ENCODE results near the gene PDE6C. TPM values are rescaled to one million over a fixed set of nuclear protein-coding genes. Genes with fewer than 3 reads are reported as not detected.

PDE6C gene
- polyA plus RNA-seq, 1 of the 3 experiments (the other 2 are of a cell fraction), result not detected

DNA sequence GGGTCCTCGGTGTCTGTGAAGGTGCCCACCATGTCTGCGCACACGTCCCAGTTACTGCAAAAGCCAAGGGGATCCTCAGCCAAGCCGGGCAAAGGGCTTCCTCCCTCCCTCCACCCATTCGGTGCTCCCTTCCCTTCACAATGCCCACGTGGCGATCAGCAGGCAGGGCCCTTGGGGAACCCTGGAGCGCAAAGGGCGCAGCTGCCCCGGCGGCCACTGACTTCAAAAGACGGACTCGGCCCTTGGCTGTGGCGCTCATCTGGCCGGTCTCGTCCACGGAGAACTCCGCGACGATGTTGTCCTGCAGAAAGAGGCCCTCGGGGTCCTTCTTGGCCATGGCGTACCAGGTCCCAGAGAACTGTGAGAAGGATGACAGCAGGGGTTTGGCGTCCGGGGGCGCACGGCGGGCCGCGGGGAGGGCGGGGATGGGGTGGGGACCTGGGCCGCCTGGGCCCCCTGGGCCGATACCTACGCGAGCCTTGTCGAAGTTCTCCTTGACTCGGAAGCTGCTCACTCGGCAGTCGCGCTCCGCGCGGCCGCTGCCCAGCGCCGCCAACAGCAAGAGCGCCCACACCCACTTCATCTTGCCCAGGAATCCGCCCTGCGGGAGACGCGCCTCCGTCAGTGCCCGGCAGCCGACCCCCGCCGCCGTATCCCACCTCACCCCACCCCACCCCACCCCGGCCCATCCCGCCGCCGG, 11.7 kb upstream of the PDE6C start (continued):
- TF ChIP-seq, protein P1, sequence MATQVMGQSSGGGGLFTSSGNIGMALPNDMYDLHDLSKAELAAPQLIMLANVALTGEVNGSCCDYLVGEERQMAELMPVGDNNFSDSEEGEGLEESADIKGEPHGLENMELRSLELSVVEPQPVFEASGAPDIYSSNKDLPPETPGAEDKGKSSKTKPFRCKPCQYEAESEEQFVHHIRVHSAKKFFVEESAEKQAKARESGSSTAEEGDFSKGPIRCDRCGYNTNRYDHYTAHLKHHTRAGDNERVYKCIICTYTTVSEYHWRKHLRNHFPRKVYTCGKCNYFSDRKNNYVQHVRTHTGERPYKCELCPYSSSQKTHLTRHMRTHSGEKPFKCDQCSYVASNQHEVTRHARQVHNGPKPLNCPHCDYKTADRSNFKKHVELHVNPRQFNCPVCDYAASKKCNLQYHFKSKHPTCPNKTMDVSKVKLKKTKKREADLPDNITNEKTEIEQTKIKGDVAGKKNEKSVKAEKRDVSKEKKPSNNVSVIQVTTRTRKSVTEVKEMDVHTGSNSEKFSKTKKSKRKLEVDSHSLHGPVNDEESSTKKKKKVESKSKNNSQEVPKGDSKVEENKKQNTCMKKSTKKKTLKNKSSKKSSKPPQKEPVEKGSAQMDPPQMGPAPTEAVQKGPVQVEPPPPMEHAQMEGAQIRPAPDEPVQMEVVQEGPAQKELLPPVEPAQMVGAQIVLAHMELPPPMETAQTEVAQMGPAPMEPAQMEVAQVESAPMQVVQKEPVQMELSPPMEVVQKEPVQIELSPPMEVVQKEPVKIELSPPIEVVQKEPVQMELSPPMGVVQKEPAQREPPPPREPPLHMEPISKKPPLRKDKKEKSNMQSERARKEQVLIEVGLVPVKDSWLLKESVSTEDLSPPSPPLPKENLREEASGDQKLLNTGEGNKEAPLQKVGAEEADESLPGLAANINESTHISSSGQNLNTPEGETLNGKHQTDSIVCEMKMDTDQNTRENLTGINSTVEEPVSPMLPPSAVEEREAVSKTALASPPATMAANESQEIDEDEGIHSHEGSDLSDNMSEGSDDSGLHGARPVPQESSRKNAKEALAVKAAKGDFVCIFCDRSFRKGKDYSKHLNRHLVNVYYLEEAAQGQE (IDR thresholded peaks at IDR 0.05; ENCODE audit: low read depth, low read length), result no peak

DNA sequence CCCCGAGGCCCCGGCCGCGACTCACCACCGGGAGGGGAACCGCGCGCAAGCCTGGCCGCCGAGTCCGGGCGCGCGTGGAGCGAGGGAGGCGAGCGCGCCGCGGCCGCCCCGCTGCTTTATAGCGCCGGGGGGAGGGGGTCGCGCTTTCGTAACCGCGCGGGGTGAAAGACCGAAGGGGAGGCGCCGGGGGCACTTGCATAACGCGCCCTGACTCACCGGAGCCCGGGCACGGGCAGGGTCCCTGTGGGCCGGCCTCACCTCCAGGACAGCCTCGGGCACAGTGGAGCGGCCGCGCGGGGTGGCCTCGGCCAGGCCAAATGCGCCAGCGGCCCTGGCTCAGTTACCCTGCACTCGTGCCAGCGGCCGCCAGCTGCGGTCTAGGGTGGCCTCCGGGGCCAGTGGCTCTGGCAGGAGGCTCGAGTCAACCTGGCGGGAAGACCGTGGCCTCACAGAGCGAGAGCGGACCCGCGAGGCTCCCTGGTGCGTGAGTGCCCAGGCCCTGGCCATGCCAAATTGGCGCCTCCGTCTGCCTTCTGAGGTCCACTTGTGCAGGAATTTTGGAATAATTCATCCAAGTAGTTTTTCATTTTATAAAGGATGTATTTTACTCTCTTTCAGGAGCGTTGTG, 11.1 kb upstream of the PDE6C start, which contains the start of gene RBP4:
Gene RBP4, minus strand, starts transcription at position 90 of the 628 bp plus-strand sequence. CDS start 207 bp downstream, outside the sequence.
- H3K79me2 ChIP-seq (ENCODE audit: insufficient read depth), result no peaks in the 10 kb centered on the region
- no peaks in the 10 kb centered on the region for H3K9me2 ChIP-seq
- peaks cover 0 to 5% of the 10 kb centered on the region in 2 experiments; a peak in 1 of 4 replicates for H3K4me1 ChIP-seq (ENCODE audit: control insufficient read depth in 1 of 2, insufficient read depth in 2 of 2, low read depth in 1 of 2, low read length in 1 of 2)
- 0% methylated on average over 7 of the region's 63 CpGs for WGBS (ENCODE audit: low lambda C conversion rate)
- no peaks in the 10 kb centered on the region for H4K20me1 ChIP-seq (ENCODE audit: insufficient read depth)
- TF ChIP-seq FOXJ3 (CRISPR knock-in tag; IDR thresholded peaks at IDR 0.05) (no peak), ELF1 (IDR thresholded peaks at IDR 0.05) (no peak), GATA2 (CRISPR knock-in tag; IDR thresholded peaks at IDR 0.05) (no peak), TAF1 (IDR thresholded peaks at IDR 0.05; ENCODE audit: borderline replicate concordance, low read depth, low read length) (no peak), JUND (IDR thresholded peaks at IDR 0.05) (no peak), SMC3 (IDR thresholded peaks at IDR 0.05; ENCODE audit: low read depth, low read length) (no peak), SIN3A (IDR thresholded peaks at IDR 0.05; ENCODE audit: borderline replicate concordance, low read depth, low read length) (no peak)
- TF ChIP-seq, protein P2, sequence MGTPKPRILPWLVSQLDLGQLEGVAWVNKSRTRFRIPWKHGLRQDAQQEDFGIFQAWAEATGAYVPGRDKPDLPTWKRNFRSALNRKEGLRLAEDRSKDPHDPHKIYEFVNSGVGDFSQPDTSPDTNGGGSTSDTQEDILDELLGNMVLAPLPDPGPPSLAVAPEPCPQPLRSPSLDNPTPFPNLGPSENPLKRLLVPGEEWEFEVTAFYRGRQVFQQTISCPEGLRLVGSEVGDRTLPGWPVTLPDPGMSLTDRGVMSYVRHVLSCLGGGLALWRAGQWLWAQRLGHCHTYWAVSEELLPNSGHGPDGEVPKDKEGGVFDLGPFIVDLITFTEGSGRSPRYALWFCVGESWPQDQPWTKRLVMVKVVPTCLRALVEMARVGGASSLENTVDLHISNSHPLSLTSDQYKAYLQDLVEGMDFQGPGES (IDR thresholded peaks at IDR 0.05; ENCODE audit: low read depth, low read length), result no peak
- TF ChIP-seq, protein P3, sequence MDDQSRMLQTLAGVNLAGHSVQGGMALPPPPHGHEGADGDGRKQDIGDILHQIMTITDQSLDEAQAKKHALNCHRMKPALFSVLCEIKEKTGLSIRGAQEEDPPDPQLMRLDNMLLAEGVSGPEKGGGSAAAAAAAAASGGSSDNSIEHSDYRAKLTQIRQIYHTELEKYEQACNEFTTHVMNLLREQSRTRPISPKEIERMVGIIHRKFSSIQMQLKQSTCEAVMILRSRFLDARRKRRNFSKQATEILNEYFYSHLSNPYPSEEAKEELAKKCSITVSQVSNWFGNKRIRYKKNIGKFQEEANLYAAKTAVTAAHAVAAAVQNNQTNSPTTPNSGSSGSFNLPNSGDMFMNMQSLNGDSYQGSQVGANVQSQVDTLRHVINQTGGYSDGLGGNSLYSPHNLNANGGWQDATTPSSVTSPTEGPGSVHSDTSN (IDR thresholded peaks at IDR 0.05), result no peak
- H3K9me3 ChIP-seq, result no peaks in the 10 kb centered on the region
- no peaks in the 10 kb centered on the region for H3F3A ChIP-seq (replicated peaks; ENCODE audit: insufficient read depth)
- no peak within 1 kb of the TSS for H3K9ac ChIP-seq
- 0 out of 2 replicates have a peak within 1 kb of the TSS, but pooled peaks have one; percentile 8 for H2AFZ ChIP-seq (ENCODE audit: low read depth)
- H3K36me3 ChIP-seq (replicated peaks in 1 of 2; ENCODE audit: control insufficient read depth in 1 of 2, insufficient read depth in 2 of 2, low read length in 1 of 2), result no peaks in the 10 kb centered on the region
- peak within 1 kb of the TSS; percentile 77 for H3K4me2 ChIP-seq
- peak; percentile 62 for DNase-seq
- H3K4me3 ChIP-seq (ENCODE audit: low read depth in 2 of 2, low read length in 1 of 2), result peak within 1 kb of the TSS; percentile 28 to 49
- ChIA-PET POLR2A (no interaction called here), CTCF (no interaction called here)
- peaks cover 28% of the 10 kb centered on the region; the same call in 1 of the 2 replicates for H3K27me3 ChIP-seq (ENCODE audit: insufficient read depth)
- no peak within 1 kb of the TSS for H3K27ac ChIP-seq (ENCODE audit: low read depth in 2 of 2, low read length in 1 of 2)

All from SK-N-SH (cell line).